CD1c-positive myeloid dendritic cell (primary cell): ENCODE measurements around the gene SAMD4A.

Experiments used
- DNase-seq: peaks from one replicate; pipeline ENCODE4 v3.0.0-alpha.2; 2016; ENCODE audit errors: extremely low spot score

SAMD4A gene

DNA sequence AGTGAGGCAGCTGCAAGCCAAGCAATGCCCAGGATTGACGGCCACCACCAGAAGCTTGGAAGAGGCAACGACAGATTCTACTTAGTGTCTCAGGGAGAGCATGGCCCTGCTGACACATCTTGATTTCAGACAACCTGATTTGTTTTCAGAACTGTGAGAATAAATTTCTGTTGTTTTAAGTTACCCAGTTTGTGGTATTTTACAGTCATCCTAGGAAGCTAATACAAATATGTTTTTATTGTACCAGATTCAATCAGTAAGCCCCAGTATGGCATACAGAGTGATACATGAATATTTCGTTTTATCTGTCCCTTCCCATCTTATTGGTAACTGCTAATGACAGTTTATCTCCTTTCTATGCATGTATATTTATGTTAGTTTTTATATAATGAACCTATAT, 62.3 kb downstream of the SAMD4A start:
- DNase-seq: no peak

- DNase-seq: no peak
Measured at GRCh38 chr14:54629635-54630360, 62.9 kb downstream of the SAMD4A start.

DNA sequence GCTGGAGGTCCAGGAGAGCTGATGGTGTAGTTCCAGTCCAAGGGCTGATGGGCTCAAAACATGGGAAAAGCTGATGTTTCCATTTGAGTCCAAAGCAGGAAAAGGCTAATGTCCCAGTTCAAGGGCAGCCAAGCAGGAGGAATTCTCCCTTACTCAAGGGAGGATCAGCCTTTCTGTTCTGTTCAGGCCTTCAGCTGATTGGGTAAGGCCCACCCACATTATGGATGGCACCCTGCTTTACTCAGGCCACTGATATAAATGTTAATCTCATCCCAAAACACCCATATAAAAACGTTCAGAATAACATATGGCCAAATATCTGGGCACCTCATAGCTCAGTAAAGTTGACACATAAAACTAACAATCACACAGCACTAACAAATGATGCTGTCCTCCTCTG, 64.1 kb downstream of the SAMD4A start:
- DNase-seq: no peak

DNA sequence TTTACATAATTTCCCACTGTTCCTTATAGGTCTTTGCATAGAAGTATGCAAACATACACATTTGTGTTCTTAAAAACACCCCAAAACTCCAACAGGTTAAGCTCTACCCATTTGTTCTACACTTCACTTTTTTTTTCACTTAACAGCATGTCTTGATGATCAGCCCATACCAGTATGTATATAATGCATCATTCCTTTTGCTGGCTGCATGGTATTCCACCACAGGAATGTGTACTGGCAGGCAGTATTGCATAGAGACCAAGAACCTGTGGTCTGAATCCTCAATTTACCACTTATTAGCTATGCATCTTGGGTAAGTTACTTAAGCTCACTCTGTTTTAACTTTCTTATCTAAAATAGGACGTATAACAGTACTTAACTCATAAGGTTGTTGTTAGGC, 65.5 kb downstream of the SAMD4A start:
- DNase-seq: no peak

DNA sequence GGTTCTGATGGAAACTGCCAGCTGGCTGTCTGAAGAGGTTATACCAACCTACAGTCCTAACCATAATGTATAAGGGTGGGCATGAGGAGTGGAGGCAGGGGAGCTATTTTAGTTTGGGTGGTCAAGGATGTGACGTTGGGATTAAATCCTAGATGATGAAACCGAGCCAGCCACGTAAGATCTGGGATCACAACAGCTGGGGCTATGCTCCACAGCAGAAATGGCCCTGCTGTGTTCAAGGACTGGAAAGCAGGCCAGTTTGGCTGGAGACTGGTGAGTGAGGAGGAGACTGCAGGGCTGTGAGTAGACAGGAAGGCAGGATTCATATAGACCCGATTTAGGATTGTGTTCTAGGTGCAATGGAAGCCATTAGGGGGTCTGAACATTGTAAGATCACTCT, 66.1 kb downstream of the SAMD4A start:
- DNase-seq: no peak

- no peak for DNase-seq
Measured at GRCh38 chr14:54637270-54638134, 70.6 kb downstream of the SAMD4A start.

GRCh38 chr14:54638135-54638446, 71.2 kb downstream of the SAMD4A start:
- DNase-seq: no peak

GRCh38 chr14:54639611-54640010, 72.7 kb downstream of the SAMD4A start:
- DNase-seq: no peak

DNA sequence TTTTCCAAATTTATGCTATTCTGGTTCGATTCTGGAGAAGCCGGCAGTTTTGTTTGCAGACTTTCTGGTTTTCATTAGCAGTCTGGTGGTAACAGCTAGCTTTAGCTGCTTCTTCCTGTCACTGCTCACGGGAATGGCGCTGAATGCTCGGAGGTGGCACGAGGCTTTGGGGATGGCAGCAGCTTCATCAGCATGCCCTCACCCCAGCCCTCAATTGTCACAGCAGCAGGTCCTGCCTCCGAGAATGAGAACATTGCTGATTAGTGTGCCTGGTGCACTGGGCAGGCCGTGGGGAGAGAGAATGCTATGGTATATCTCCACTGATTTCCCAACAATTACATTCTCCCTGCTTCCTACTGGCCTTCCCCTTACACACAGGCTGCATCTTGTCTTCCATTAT, 73.6 kb downstream of the SAMD4A start:
- DNase-seq: no peak

DNA sequence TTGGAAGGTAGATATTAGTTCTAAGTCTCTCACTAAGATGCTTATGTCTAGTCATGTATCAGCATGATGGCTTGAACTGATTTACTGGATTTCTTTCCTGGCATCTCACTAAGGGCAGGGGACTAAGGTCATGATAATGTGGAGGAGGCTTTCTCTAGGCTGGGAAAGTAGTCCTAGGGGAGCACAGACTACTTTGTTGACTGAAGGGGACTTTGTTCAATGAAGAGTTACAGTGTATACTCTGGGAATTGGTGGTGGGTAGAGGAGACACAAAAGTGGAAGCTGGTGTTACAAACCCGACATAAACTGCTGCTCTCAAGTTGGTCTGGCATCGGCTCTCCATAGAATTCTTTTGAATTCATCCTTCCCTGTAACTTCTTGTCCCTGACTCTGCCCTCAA, 75.2 kb downstream of the SAMD4A start:
- no peak for DNase-seq

DNA sequence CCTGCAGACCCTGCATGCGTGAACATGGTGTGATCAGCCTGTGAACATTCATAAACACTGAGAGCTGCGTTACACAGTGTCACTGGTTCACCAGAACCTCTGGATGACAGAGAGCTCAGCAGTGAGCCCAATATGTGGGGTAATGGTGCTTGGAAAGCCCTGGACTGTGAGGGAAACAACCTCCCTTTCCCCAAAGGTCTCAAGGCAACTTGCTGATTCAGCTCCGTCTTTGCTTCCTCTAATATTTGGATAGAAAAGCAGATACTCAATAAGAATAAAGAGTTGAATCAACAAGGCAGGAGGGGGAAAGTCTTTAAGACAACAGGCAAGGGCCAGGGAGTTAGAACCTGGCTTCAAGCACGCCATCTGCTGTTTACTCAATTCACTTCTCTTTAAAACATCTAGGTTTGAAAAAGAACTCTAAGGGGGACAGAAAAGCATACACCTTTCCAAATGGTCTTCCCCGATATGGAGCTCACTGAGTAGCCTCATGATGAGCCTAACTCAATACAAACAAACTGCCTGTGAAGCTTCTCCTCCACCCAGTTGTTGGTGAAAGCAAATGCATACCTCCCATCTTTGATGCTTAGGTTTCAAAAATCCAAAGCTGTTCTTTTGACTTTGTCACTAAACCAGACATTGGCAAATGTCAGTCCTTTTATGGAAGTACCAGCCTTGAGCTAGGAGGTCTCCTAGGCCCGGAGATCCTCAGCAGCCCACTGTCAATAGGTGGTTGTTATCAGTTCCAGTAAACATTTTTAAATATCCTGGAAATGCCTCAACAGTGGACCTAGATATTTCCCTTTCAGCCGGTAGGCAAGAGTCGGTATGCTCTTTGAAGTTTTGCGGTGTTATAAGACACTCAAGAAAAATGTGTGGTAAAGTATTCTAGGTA, 76.1 kb downstream of the SAMD4A start:
- peak; percentile 20 for DNase-seq

GRCh38 chr14:54643696-54644176, 76.8 kb downstream of the SAMD4A start:
- no peak for DNase-seq

GRCh38 chr14:54645639-54646038, 78.7 kb downstream of the SAMD4A start:
- DNase-seq: no peak

GRCh38 chr14:54646626-54647025, 79.7 kb downstream of the SAMD4A start:
- DNase-seq: no peak

- DNase-seq: no peak
Measured at GRCh38 chr14:54647378-54647777, 80.5 kb downstream of the SAMD4A start.

DNA sequence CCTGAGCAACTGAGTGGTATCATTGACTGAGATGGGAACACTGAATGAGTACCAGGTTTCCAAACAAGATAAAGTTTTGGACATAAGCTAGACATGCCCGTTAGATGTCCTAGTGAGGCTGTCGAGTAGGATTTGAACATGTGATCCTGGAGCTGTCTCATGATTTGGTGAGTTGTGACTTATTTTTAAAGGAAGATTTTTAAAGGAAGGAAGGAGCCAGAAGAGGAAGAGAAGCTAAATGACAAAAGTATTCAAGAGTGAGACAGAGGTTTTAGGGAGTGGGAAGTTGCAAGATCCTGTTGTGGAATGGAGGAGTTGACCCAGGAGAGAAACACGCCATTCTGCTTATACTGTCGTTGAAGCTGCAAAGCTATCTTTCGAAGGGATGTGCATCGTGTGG, 82.1 kb downstream of the SAMD4A start:
- peak; percentile 12 for DNase-seq

GRCh38 chr14:54650331-54650958, 83.5 kb downstream of the SAMD4A start:
- peak; percentile 77 for DNase-seq

- DNase-seq: peak; percentile 59
Measured at GRCh38 chr14:54650959-54651351, 84.0 kb downstream of the SAMD4A start.

DNA sequence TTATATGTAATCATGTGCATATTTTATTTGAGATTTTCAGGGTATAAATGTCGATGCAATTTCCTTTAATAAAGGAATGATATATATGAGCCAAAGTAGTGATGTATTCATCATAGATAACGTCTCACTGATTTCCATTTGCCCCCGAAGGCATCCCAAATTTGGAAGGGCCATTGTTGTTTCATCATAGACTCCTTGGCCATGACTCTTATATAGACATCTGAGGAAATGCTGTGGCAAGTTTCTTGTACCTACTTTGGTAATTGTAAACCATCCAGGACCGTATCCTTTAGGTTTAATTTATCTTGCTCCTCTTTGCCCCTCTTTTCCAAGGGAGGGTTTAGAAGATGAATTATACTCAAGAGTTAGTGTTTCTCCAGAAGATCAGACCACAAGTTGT, 84.7 kb downstream of the SAMD4A start:
- no peak for DNase-seq

DNA sequence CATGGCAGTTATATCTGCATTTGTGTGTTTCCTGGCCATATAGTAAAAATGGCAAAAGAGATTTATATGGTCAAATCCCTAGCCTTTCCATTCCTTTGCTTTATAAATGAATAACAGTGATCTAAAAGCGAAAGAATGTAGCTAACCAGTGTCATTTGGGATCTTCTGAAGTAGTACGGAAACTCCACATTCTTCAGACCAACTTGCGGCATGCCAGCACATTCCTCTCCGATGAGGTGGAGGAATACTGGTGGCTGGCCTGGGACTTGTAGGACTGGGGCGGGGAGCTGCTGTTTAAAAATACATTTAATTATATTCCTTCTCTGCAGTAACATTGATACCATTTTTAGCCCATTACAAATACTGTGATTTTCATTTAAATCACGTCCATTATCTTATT, 85.3 kb downstream of the SAMD4A start:
- no peak for DNase-seq

- DNase-seq: no peak
Measured at GRCh38 chr14:54652605-54653052, 85.7 kb downstream of the SAMD4A start.
